A673 (cell line): Measurements from ENCODE around the gene PFKFB2.

Source experiments
- EZH2 ChIP-seq: fragments of 200-600 bp; sonication (generic); IDR thresholded peaks from 2 replicates; pipeline ENCODE4 v1.6.1; 2017; ENCODE audit warnings: borderline replicate concordance, low read depth, mild to moderate bottlenecking, mixed read lengths, antibody characterized with exemption, low read length; ENCODE audit not compliant: poor library complexity, severe bottlenecking
- TF ChIP-seq, protein P1 (sequence below): fragments of 300-800, 200-600 bp; sonication (generic); conservative IDR thresholded peaks from 2 replicates; pipeline ENCODE4 v1.5.1; 2017; ENCODE audit warnings: low read depth, mild to moderate bottlenecking, antibody characterized with exemption, low read length, moderate library complexity, mixed read lengths

DNA sequence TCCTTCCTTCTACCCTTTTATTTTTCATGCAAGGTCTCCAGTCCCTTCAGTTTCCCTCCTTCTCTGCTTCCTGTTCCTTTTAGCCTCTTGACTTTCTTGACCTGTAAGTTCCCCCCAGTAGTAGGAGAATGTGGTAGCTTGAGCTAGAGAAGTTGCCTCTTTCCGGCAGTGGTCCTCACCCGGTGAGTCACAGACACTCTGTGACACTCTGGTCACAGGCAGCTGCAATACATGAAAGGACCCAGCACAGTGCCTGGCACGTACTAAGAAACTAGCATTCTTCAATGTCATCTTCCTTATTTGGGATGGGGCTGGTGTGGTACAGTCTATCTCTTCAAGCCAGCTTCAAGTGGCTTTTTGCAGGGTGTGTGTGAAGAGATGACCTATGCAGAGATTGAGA is 16.0 kb downstream of the PFKFB2 start:
- TF ChIP-seq, protein P1, sequence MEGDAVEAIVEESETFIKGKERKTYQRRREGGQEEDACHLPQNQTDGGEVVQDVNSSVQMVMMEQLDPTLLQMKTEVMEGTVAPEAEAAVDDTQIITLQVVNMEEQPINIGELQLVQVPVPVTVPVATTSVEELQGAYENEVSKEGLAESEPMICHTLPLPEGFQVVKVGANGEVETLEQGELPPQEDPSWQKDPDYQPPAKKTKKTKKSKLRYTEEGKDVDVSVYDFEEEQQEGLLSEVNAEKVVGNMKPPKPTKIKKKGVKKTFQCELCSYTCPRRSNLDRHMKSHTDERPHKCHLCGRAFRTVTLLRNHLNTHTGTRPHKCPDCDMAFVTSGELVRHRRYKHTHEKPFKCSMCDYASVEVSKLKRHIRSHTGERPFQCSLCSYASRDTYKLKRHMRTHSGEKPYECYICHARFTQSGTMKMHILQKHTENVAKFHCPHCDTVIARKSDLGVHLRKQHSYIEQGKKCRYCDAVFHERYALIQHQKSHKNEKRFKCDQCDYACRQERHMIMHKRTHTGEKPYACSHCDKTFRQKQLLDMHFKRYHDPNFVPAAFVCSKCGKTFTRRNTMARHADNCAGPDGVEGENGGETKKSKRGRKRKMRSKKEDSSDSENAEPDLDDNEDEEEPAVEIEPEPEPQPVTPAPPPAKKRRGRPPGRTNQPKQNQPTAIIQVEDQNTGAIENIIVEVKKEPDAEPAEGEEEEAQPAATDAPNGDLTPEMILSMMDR: no peak
- TF ChIP-seq EZH2: no peak
